GM21737 (cell line): ENCODE results near the gene SLC25A45.

Source experiments
- ATAC-seq: cut with Tn5 transposase; IDR thresholded peaks from one replicate; pipeline ENCODE4 v1.9.1; 2021; ENCODE audit warnings: mild to moderate bottlenecking, moderate library complexity; ENCODE audit not compliant: unreplicated experiment

SLC25A45 gene

GRCh38 chr11:65389294-65389980 is 7.0 kb upstream of the SLC25A45 start:
- ATAC-seq = no peak

GRCh38 chr11:65388731-65389130 is 6.3 kb upstream of the SLC25A45 start:
- ATAC-seq = no peak

GRCh38 chr11:65386307-65387140 is 4.1 kb upstream of the SLC25A45 start, which contains the start of gene FRMD8:
Gene FRMD8 (plus strand): TSS chr11:65386637. CDS start chr11:65387037, 400 bp downstream.
- ATAC-seq = peak; percentile 37

GRCh38 chr11:65384301-65384889 is 1.9 kb upstream of the SLC25A45 start:
- ATAC-seq = no peak

GRCh38 chr11:65383778-65384177 is 1.3 kb upstream of the SLC25A45 start:
- ATAC-seq = no peak

- ATAC-seq = no peak
These were observed 440 bp upstream of the SLC25A45 start for GRCh38 chr11:65382804-65383368.

- no peak for ATAC-seq
These were observed 772 bp downstream of the SLC25A45 start for GRCh38 chr11:65381716-65382032.

GRCh38 chr11:65380460-65381119 is 1.9 kb downstream of the SLC25A45 start:
- no peak for ATAC-seq

GRCh38 chr11:65379698-65380459 is 2.6 kb downstream of the SLC25A45 start:
- ATAC-seq = no peak

- ATAC-seq = no peak
These were observed 3.4 kb downstream of the SLC25A45 start for GRCh38 chr11:65378928-65379638.

GRCh38 chr11:65378208-65378927 is 4.1 kb downstream of the SLC25A45 start:
- no peak for ATAC-seq

GRCh38 chr11:65377777-65378176 is 4.7 kb downstream of the SLC25A45 start:
- ATAC-seq = no peak

GRCh38 chr11:65377036-65377435 is 5.4 kb downstream of the SLC25A45 start:
- no peak for ATAC-seq

GRCh38 chr11:65376138-65376713 is 6.2 kb downstream of the SLC25A45 start:
- ATAC-seq = no peak

GRCh38 chr11:65375012-65375411 is 7.4 kb downstream of the SLC25A45 start:
- ATAC-seq = no peak

GRCh38 chr11:65373839-65374580 is 8.4 kb downstream of the SLC25A45 start:
- ATAC-seq = no peak

GRCh38 chr11:65370659-65371049 is 11.8 kb downstream of the SLC25A45 start:
- ATAC-seq = no peak

- ATAC-seq = no peak
These were observed 16.1 kb downstream of the SLC25A45 start for GRCh38 chr11:65366340-65366773.
